ENCODE measurements around the gene MYL12A.

Gene MYL12A

DNA sequence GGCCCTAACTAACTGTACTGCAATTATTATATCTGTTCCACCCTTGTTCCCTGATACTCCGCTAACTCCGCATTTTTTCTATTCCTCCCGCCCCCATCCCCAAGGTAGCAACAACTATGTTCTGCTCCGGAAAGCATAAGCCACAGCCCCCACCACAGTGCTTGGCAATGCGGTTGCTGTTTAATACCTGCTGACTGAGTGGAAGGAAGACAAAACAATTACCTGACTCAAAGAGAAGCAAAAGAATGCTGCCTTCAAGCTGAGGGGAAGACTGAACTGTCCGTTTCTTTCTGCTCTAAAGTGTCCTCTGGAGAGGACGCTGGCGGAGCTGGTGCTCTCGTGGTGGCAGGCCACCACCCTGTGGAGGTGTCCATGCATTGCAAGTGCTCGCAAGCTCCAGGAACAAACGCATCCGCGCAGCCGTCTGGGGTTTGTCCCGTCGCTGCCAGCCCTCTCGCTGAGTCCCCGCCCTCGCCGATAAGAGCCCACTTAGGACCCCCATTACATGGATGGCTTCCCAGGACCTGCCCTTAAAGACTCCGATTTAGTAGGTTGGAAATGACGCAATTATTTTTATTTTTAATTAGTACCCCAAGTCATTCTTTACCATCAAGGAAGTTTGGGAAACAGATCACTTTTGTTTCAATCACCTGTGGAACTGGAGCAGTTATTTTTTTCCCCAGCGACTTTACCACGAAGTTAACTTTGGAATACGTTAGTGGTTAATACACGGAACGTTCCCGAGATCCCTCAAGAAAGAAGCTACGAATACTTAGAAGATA is 1.6 kb upstream of the MYL12A start:
- H3K36me3 Mint-ChIP-seq (ENCODE audit: low read depth) = peaks cover 25% of the 10 kb centered on the region
- H3K4me3 Mint-ChIP-seq = peak overlapping the region; percentile 81
- H3K4me1 Mint-ChIP-seq = peaks cover 29% of the 10 kb centered on the region
- TF ChIP-seq, protein P1, sequence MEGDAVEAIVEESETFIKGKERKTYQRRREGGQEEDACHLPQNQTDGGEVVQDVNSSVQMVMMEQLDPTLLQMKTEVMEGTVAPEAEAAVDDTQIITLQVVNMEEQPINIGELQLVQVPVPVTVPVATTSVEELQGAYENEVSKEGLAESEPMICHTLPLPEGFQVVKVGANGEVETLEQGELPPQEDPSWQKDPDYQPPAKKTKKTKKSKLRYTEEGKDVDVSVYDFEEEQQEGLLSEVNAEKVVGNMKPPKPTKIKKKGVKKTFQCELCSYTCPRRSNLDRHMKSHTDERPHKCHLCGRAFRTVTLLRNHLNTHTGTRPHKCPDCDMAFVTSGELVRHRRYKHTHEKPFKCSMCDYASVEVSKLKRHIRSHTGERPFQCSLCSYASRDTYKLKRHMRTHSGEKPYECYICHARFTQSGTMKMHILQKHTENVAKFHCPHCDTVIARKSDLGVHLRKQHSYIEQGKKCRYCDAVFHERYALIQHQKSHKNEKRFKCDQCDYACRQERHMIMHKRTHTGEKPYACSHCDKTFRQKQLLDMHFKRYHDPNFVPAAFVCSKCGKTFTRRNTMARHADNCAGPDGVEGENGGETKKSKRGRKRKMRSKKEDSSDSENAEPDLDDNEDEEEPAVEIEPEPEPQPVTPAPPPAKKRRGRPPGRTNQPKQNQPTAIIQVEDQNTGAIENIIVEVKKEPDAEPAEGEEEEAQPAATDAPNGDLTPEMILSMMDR (IDR thresholded peaks at IDR 0.05) = peak; percentile 84
- peak; percentile 79 for DNase-seq
- H3K27me3 Mint-ChIP-seq (ENCODE audit: low read depth, poor library complexity) = no peaks in the 10 kb centered on the region
- H3K27ac Mint-ChIP-seq = no peak overlapping the region
- peaks cover 26% of the 10 kb centered on the region for H3K9me3 Mint-ChIP-seq

DNA sequence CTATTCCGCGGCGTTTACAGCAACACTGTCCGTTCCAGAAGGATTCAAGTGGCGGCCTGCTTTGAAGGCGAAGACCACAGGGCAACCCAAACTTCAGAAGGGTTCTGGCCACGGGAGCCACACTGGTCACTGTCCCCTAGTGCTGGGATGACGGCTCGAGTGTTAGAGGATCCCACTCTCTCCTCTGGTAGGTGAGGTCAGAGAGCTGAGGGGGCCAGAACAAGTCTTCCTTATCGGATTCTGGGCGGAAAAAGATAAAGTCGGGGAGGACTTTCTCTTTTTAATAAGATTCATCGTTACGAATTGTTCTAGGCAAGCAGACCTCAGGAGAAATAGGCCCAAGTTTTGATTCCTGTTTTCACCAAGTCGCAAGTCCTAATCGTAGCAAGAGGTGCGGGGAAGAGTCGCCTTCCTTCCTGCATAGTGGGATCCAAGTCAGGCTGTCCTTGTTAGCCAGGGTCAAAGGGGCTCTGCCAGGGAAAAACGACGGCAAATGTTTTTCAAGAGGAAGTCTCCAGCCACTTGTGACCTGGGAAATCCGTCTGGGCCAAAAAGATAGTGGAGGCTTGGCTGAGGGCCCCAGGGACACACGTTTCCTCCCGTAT is 864 bp upstream of the MYL12A start:
- TF ChIP-seq, protein P1 (IDR thresholded peaks at IDR 0.05) = no peak

DNA sequence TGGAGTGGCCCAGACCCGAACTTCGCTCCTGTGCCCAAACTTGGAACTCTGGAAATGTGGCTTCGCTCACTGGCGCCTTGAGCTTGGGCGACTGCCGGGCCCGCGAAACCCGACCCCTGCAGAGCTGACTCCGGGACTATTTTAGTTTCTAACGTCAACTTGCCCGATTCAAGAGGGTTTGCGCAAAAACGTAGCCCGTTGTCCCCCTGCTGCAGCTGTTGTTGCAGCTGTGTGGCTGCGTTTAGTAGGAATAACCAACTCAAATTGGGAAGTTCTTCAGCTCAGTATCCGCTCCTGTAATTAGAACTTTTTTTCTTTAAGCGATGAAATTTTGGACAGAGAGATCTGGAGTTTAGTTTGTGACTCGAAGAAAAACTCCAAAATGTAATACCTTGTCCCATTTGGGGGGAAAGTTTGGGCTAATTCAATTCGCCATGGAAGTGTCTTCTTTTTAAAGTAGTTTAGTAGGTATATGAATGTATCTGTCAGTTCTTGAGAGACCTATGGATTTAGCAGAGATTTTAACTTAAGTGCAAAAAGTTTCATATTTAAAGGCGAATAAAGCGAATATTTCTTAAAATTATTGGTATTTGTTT is 559 bp downstream of the MYL12A start:
- Mint-ChIP-seq H3K36me3 (ENCODE audit: low read depth) (peaks cover 12% of the 10 kb centered on the region), H3K27ac (peak overlapping the region; percentile 90), H3K4me3 (peak overlapping the region; percentile 98), H3K9me3 (peaks cover 7% of the 10 kb centered on the region), H3K4me1 (peaks cover 29% of the 10 kb centered on the region), H3K27me3 (ENCODE audit: low read depth, poor library complexity) (no peaks in the 10 kb centered on the region)
- peak; percentile 61 for DNase-seq
- TF ChIP-seq, protein P1 (IDR thresholded peaks at IDR 0.05) = no peak

More for the DNA sequence above, 864 bp upstream of the MYL12A start:
- Mint-ChIP-seq H3K36me3 (ENCODE audit: low read depth) (peaks cover 21% of the 10 kb centered on the region), H3K27me3 (ENCODE audit: low read depth, poor library complexity) (no peaks in the 10 kb centered on the region), H3K4me1 (peaks cover 29% of the 10 kb centered on the region), H3K9me3 (peaks cover 21% of the 10 kb centered on the region), H3K27ac (peak overlapping the region; percentile 100), H3K4me3 (peak overlapping the region; percentile 98)
- no peak for DNase-seq

DNA sequence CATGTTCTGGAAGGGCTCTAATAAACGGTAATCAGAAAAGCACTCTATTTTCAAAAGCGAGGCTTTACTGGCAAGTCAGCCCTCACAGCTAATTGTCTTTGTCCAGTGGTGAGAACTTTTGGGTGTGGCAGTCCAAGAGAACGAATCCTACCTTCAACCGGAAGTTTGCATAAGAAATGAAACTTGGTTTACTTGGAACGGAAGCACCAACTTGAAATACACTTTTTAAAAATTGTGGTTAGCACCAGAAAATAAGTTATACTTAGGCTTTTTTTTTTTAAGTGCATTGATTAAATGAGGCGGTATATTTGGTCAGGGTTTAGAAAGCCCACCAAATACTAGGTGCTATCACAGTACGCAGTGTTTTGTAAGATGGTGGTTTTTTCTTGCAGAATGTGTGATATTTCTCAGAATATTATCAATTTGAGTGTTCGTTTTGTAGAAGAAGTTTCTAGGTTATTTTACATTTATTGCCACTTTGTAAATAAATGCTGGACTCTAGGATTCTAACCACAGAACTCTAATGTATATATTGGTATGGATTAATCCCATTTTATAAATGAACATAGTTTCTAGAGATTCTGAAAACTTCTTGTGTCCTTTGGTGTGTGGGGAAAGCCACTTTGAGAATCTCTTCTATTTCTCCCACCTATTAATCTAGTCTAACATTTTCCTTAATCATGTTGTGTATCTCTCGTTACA is 1.2 kb downstream of the MYL12A start:
- no peak for DNase-seq
- Mint-ChIP-seq H3K27me3 (ENCODE audit: low read depth, poor library complexity) (no peaks in the 10 kb centered on the region), H3K36me3 (ENCODE audit: low read depth) (peaks cover 17% of the 10 kb centered on the region), H3K4me1 (peaks cover 29% of the 10 kb centered on the region), H3K4me3 (peak overlapping the region; percentile 98), H3K9me3 (peaks cover 4% of the 10 kb centered on the region), H3K27ac (peak overlapping the region; percentile 90)
- TF ChIP-seq, protein P1 (IDR thresholded peaks at IDR 0.05) = no peak

DNA sequence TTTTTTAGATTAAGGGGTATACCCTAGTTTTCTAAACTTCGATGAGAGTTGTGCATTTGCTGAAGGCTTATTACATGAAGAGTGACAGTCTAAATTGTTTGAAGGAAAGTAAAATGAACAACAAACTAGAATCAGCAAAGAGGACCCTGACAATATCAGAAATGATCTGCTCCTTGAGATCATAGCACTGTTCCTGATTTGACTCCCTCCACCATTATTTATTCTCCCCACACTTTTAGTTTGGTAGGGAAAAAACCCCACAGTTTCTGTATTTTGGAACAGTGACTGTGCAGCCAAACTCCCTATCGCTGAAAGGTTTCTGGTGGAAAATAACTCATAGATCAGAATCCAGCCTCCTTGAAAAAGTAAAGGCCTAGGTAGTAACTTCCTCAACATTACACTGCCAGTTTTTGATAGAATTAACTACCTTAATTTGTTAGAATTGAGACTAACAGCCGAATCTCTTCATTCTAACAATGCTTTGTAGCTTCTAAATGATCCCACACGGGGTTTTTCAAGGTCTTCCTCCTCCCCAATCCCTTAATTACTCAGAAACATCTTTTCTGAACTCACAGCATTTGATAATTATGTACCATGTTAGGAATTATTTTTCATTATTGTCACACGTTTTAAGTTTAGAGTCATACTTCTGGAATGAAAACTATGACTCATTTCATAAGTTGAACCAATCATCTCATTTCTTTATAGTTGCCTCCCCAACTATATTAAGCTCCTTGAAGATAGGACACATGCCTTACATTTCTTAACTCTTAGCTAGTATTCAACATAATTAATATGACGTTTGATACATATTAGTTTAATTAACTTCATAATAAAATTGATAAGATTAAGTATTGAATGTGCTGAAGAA is 2.9 kb downstream of the MYL12A start:
- TF ChIP-seq, protein P1 (IDR thresholded peaks at IDR 0.05) = no peak
- Mint-ChIP-seq H3K4me3 (peak overlapping the region; percentile 65), H3K4me1 (peaks cover 29% of the 10 kb centered on the region), H3K36me3 (ENCODE audit: low read depth) (peaks cover 31% of the 10 kb centered on the region), H3K27me3 (ENCODE audit: low read depth, poor library complexity) (no peaks in the 10 kb centered on the region), H3K27ac (no peak overlapping the region), H3K9me3 (peaks cover 4% of the 10 kb centered on the region)
- no peak for DNase-seq

Data from nephron progenitor cell (in vitro differentiated cells).